Endothelial cell of umbilical vein (primary cell): ENCODE data around the gene NAGLU. TPM values are rescaled to one million over a fixed set of nuclear protein-coding genes. Genes with fewer than 3 reads are reported as not detected.

ENCODE experiments used
- BruUV-seq: library from RNA; stranded (reverse); fragments of 400-500 nt; replicated peaks from 2 replicates; lab custom pipeline; 2021; lab: Mats Ljungman, UMichigan
- CTCF ChIA-PET: fragments of 300-600, 350-600 bp; sonication (Branson Sonifier 250); formaldehyde crosslinking; loops from one replicate; lab custom pipeline; 2021; ENCODE audit warnings: antibody characterized with exemption, inconsistent platforms; lab: Charles Lee
- POLR2A ChIA-PET: fragments of 300-600, 350-600 bp; sonication (Branson Sonifier 250); formaldehyde crosslinking; loops from one replicate; lab custom pipeline; 2021; ENCODE audit warnings: antibody characterized with exemption, inconsistent platforms; lab: Charles Lee
- DNase-seq: peaks from one replicate; pipeline ENCODE4 v3.0.0-alpha.2; 2011; ENCODE audit warnings: low read depth, low spot score
- FAIRE-seq: peaks from 2 replicates; lab custom pipeline; 2011; peaks lifted over from hg19 to GRCh38; lab: Jason Lieb, UNC
- H2AFZ ChIP-seq: 2 replicates; pipeline ENCODE4 v1.6.0; 2012; ENCODE audit warnings: low read depth, low read length, control low read depth, inconsistent platforms
- H3K27ac ChIP-seq: 2 replicates; pipeline ENCODE4 v1.5.1; 2011; ENCODE audit warnings: low read depth, mild to moderate bottlenecking, control low read depth, low read length, moderate library complexity; ENCODE audit not compliant: insufficient read depth
- H3K27me3 ChIP-seq, 2 experiments: 2 replicates each; pipeline versions ENCODE4 v1.6.0 to v1.6.1; 2011; ENCODE audit warnings: low read length in 2 of 2, mixed read lengths in 1 of 2; ENCODE audit not compliant: control insufficient read depth in 2 of 2, insufficient read depth in 2 of 2
- H3K36me3 ChIP-seq, 2 experiments: 2 replicates in 1 of 2; 3 replicates in 1 of 2; pipeline ENCODE4 v1.5.1; 2011; ENCODE audit warnings: low read length in 2 of 2, mild to moderate bottlenecking in 1 of 2, moderate library complexity in 1 of 2; ENCODE audit not compliant: control insufficient read depth in 2 of 2, insufficient read depth in 2 of 2; ENCODE audit errors: extremely low read depth in 1 of 2
- H3K4me1 ChIP-seq: 3 replicates; pipeline ENCODE4 v1.5.1; 2011; ENCODE audit warnings: mild to moderate bottlenecking, low read length; ENCODE audit not compliant: control insufficient read depth, insufficient read depth; ENCODE audit errors: extremely low read depth
- H3K4me2 ChIP-seq: 2 replicates; pipeline ENCODE4 v1.6.1; 2011; ENCODE audit warnings: low read length, control low read depth, mixed read lengths; ENCODE audit not compliant: insufficient read depth
- H3K4me3 ChIP-seq, 3 experiments: fragments of 200-600 bp in 1 of 3; sonication (generic), shearing (Covaris generic) in 1 of 3; replicated peaks in 1 of 3; 2 replicates each; pipeline ENCODE4 v1.5.1; 2011 to 2016; ENCODE audit warnings: control low read depth in 3 of 3, low read length in 3 of 3, mild to moderate bottlenecking in 2 of 3, inconsistent platforms in 1 of 3, low read depth in 1 of 3, moderate library complexity in 1 of 3; ENCODE audit not compliant: insufficient read depth in 1 of 3
- H3K79me2 ChIP-seq: 2 replicates; pipeline ENCODE4 v1.6.0; 2012; ENCODE audit warnings: low read length, inconsistent platforms; ENCODE audit not compliant: control insufficient read depth, insufficient read depth
- H3K9ac ChIP-seq: replicated peaks from 2 replicates; pipeline ENCODE3; 2011; ENCODE audit warnings: low read length, control low read depth; ENCODE audit not compliant: insufficient read depth; ENCODE audit errors: extremely low read depth
- H3K9me1 ChIP-seq: replicated peaks from 3 replicates; pipeline ENCODE4 v1.6.0; 2011; ENCODE audit warnings: mild to moderate bottlenecking, low read length; ENCODE audit not compliant: control insufficient read depth, insufficient read depth; ENCODE audit errors: extremely low read depth
- H3K9me3 ChIP-seq: replicated peaks from 2 replicates; pipeline ENCODE4 v1.5.1; 2012; ENCODE audit warnings: low read length, inconsistent platforms; ENCODE audit not compliant: control insufficient read depth, insufficient read depth
- H4K20me1 ChIP-seq: replicated peaks from 2 replicates; pipeline ENCODE3; 2011; ENCODE audit warnings: mild to moderate bottlenecking, low read length; ENCODE audit not compliant: control insufficient read depth, insufficient read depth; ENCODE audit errors: extremely low read depth
- CTCF ChIP-seq, 2 donors: IDR thresholded peaks; 1 replicate in 1 of 2; 2 replicates in 1 of 2; pipeline ENCODE4 v1.5.1; 2011; ENCODE audit warnings: low read length in 2 of 2, mild to moderate bottlenecking in 2 of 2, moderate library complexity in 2 of 2, control low read depth in 1 of 2, inconsistent platforms in 1 of 2, low read depth in 1 of 2; ENCODE audit not compliant: insufficient read depth in 1 of 2; ENCODE audit errors: extremely low read depth in 1 of 2
- EZH2 ChIP-seq: IDR thresholded peaks from 2 replicates; pipeline ENCODE4 v1.6.1; 2012; ENCODE audit warnings: borderline replicate concordance, low read depth, mild to moderate bottlenecking, moderate library complexity, low read length, inconsistent platforms; ENCODE audit not compliant: severe bottlenecking
- FOS ChIP-seq: IDR thresholded peaks from 2 replicates; pipeline ENCODE4 v1.6.1; 2011; ENCODE audit warnings: mild to moderate bottlenecking, low read length, moderate library complexity, borderline replicate concordance; ENCODE audit not compliant: insufficient read depth
- GATA2 ChIP-seq: IDR thresholded peaks from 2 replicates; pipeline ENCODE4 v1.7.0; 2011; ENCODE audit warnings: low read depth, mild to moderate bottlenecking, moderate library complexity, mixed read lengths, low read length; ENCODE audit not compliant: insufficient read length, insufficient read depth
- JUN ChIP-seq: IDR thresholded peaks from 2 replicates; pipeline ENCODE4 v1.6.1; 2011; ENCODE audit warnings: borderline replicate concordance, low read depth; ENCODE audit not compliant: insufficient read length, insufficient read depth
- MYC ChIP-seq: IDR thresholded peaks from one replicate; pipeline ENCODE4 v1.6.1; 2011; ENCODE audit warnings: mild to moderate bottlenecking, low read depth, low read length
- POLR2A ChIP-seq: IDR thresholded peaks from 2 replicates; pipeline ENCODE4 v1.6.1; 2012; ENCODE audit warnings: low read depth, mild to moderate bottlenecking, control low read depth, low read length
- POLR2AphosphoS5 ChIP-seq: IDR thresholded peaks from 2 replicates; pipeline ENCODE4 v1.6.1; 2012; ENCODE audit warnings: low read depth, mild to moderate bottlenecking, control low read depth, low read length, moderate library complexity; ENCODE audit not compliant: insufficient read depth
- dilution Hi-C: fragments of 300-500 bp; cut with MboI; formaldehyde crosslinking; loops from one replicate; pipeline ENCODE4 v1.15.0; 2019; ENCODE audit warnings: low sequenced_read_pairs; ENCODE audit not compliant: extremely low pct_ligation_motif_present
- intact Hi-C: fragments of 100-400 bp; cut with micrococcal nuclease; formaldehyde crosslinking; loops from one replicate; pipeline ENCODE4 v1.10.0; 2022
- polyA plus RNA-seq, 4 experiments: library from polyadenylated mRNA; depleted of rRNA in 3 of 4; stranded (reverse) in 3 of 4; unstranded in 1 of 4; fragments of >200 nt; gene quantifications; 2 replicates each; pipeline versions ENCODE4 v1.2.1 to v1.2.3, GENCODE V29; 2011 to 2012; ENCODE audit warnings: missing spikeins in 1 of 4
- total RNA-seq: library from RNA; stranded (reverse); gene quantifications from 2 replicates; pipeline ENCODE4 v1.2.3, GENCODE V29; 2021
- TF ChIP-seq, protein P1 (sequence below): IDR thresholded peaks from 2 replicates; pipeline ENCODE4 v1.6.1; 2011; ENCODE audit not compliant: insufficient read depth, insufficient read length

Gene NAGLU
- total and polyA plus RNA-seq, 2 donors (not counting 3 experiments of a cell fraction or from before 2014, with no cell fraction given), result 50.2 to 54.2 TPM

- Histone ChIP-seq H2AFZ (no peak overlapping the region), H3K9me3 (no peaks in the 10 kb centered on the region), H3K4me2 (no peak overlapping the region), H3K36me3 (peaks cover 4 to 11% of the 10 kb centered on the region in 2 experiments), H3K4me3 (no peak overlapping the region), H3K27me3 (no peaks in the 10 kb centered on the region), H3K27ac (no peak overlapping the region), H4K20me1 (no peaks in the 10 kb centered on the region), H3K9me1 (no peaks in the 10 kb centered on the region), H3K4me1 (peaks cover 26% of the 10 kb centered on the region), H3K9ac (no peak overlapping the region), H3K79me2 (peaks cover 20% of the 10 kb centered on the region)
- no TSS peak for BruUV-seq
- no peak for TF ChIP-seq FOS
- no peak for TF ChIP-seq EZH2
- TF ChIP-seq, protein P1, sequence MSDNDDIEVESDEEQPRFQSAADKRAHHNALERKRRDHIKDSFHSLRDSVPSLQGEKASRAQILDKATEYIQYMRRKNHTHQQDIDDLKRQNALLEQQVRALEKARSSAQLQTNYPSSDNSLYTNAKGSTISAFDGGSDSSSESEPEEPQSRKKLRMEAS, result no peak
- TF ChIP-seq POLR2AphosphoS5, result no peak
- no peak for TF ChIP-seq GATA2
- no peak for TF ChIP-seq CTCF (IDR thresholded peaks at IDR 0.05; ENCODE audit: extremely low read depth in 1 of 2, insufficient read depth in 1 of 2, low read depth in 1 of 2, low read length in 2 of 2)
- no peak for TF ChIP-seq JUN
- no peak for TF ChIP-seq POLR2A
- TF ChIP-seq MYC, result no peak
- FAIRE-seq (no peak), DNase-seq (no peak)
- CTCF ChIA-PET, result interaction anchor here (1.0 to 1.4 kb wide), 2 partner anchors 11 to 18 kb away, joined by 3 to 5 read pairs; no protein-coding TSS in a partner anchor
- intact Hi-C loops (no loop called here), dilution Hi-C loops (no loop called here)
- POLR2A ChIA-PET, result no interaction called here
Observed at GRCh38 chr17:42560246-42560645, 24.2 kb downstream of the NAGLU start.
